H9 (cell line): ENCODE measurements around the gene ARHGAP10. TPM values are rescaled to one million over a fixed set of nuclear protein-coding genes. Genes with fewer than 3 reads are reported as not detected.

Source experiments
- DNase-seq: peaks from one replicate; pipeline ENCODE4 v3.0.0-alpha.2; 2017
- H2AFZ ChIP-seq: one replicate; pipeline ENCODE4 v1.6.1; 2013; ENCODE audit warnings: mild to moderate bottlenecking, low read length, control low read depth, moderate library complexity
- H2AK5ac ChIP-seq: 2 replicates; pipeline ENCODE4 v1.6.1; 2013; ENCODE audit warnings: low read length, control low read depth, mixed read lengths; ENCODE audit not compliant: insufficient read length
- H2BK120ac ChIP-seq: one replicate; pipeline ENCODE4 v1.6.1; 2013; ENCODE audit warnings: low read depth, mild to moderate bottlenecking, low read length, control low read depth, inconsistent platforms; ENCODE audit not compliant: poor library complexity, severe bottlenecking
- H2BK12ac ChIP-seq: 2 replicates; pipeline ENCODE4 v1.6.1; 2013; ENCODE audit warnings: low read length, control low read depth, mixed read lengths, low read depth; ENCODE audit not compliant: insufficient read length
- H2BK15ac ChIP-seq: 2 replicates; pipeline ENCODE4 v1.6.1; 2013; ENCODE audit warnings: low read depth, low read length, control low read depth
- H2BK20ac ChIP-seq: one replicate; pipeline ENCODE4 v1.6.1; 2013; ENCODE audit warnings: low read depth, mild to moderate bottlenecking, low read length, control low read depth, inconsistent platforms; ENCODE audit not compliant: poor library complexity, severe bottlenecking
- H2BK5ac ChIP-seq: 2 replicates; pipeline ENCODE4 v1.6.1; 2013; ENCODE audit warnings: low read length, control low read depth, mixed read lengths; ENCODE audit not compliant: insufficient read length
- H3K14ac ChIP-seq: 2 replicates; pipeline ENCODE4 v1.6.1; 2013; ENCODE audit warnings: low read length, control low read depth; ENCODE audit not compliant: insufficient read depth
- H3K18ac ChIP-seq: 2 replicates; pipeline ENCODE4 v1.6.1; 2013; ENCODE audit warnings: low read depth, mild to moderate bottlenecking, mixed read lengths, low read length, control low read depth; ENCODE audit not compliant: insufficient read length
- H3K23ac ChIP-seq: 2 replicates; pipeline ENCODE4 v1.6.1; 2013; ENCODE audit warnings: low read length, control low read depth, mixed read lengths, low read depth; ENCODE audit not compliant: insufficient read length
- H3K23me2 ChIP-seq: 2 replicates; pipeline ENCODE4 v1.6.1; 2013; ENCODE audit warnings: low read depth, mild to moderate bottlenecking, mixed read lengths, low read length, control low read depth; ENCODE audit not compliant: insufficient read length, poor library complexity, severe bottlenecking
- H3K27ac ChIP-seq: 2 replicates; pipeline ENCODE4 v1.5.1; 2013; ENCODE audit warnings: low read length, control low read depth, mixed read lengths, low read depth; ENCODE audit not compliant: insufficient read length
- H3K27me3 ChIP-seq: 2 replicates; pipeline ENCODE4 v1.6.1; 2013; ENCODE audit warnings: low read length, control low read depth, inconsistent platforms; ENCODE audit not compliant: insufficient read depth
- H3K4ac ChIP-seq: 2 replicates; pipeline ENCODE4 v1.6.1; 2013; ENCODE audit warnings: low read depth, mild to moderate bottlenecking, control low read depth, inconsistent platforms, low read length, moderate library complexity
- H3K4me1 ChIP-seq: 2 replicates; pipeline ENCODE4 v1.6.1; 2013; ENCODE audit warnings: low read length, control low read depth, inconsistent platforms; ENCODE audit not compliant: insufficient read depth
- H3K4me2 ChIP-seq: 2 replicates; pipeline ENCODE4 v1.6.1; 2013; ENCODE audit warnings: low read length, control low read depth, mixed read lengths; ENCODE audit not compliant: insufficient read length, insufficient read depth
- H3K56ac ChIP-seq: 2 replicates; pipeline ENCODE4 v1.6.1; 2013; ENCODE audit warnings: low read depth, mild to moderate bottlenecking, mixed read lengths, low read length, control low read depth; ENCODE audit not compliant: insufficient read length
- H3K79me1 ChIP-seq: 2 replicates; pipeline ENCODE4 v1.6.1; 2013; ENCODE audit warnings: low read depth, mild to moderate bottlenecking, moderate library complexity, low read length, control low read depth, inconsistent platforms; ENCODE audit not compliant: insufficient read depth, poor library complexity, severe bottlenecking
- H3K79me2 ChIP-seq: 2 replicates; pipeline ENCODE4 v1.6.1; 2013; ENCODE audit warnings: low read length, control low read depth, inconsistent platforms; ENCODE audit not compliant: insufficient read depth
- H3K9ac ChIP-seq: 2 replicates; pipeline ENCODE4 v1.6.1; 2013; ENCODE audit warnings: low read length, control low read depth, mixed read lengths; ENCODE audit not compliant: insufficient read length; ENCODE audit errors: extremely low read depth
- H3K9me3 ChIP-seq: one replicate; pipeline ENCODE4 v1.6.1; 2013; ENCODE audit warnings: low read depth, low read length, inconsistent platforms; ENCODE audit not compliant: control insufficient read depth
- H3T11ph ChIP-seq: one replicate; pipeline ENCODE4 v1.6.1; 2013; ENCODE audit warnings: mild to moderate bottlenecking, low read length, control low read depth, inconsistent platforms
- H4K20me1 ChIP-seq: one replicate; pipeline ENCODE4 v1.6.1; 2013; ENCODE audit not compliant: control insufficient read depth, insufficient read length, insufficient read depth
- H4K5ac ChIP-seq: 2 replicates; pipeline ENCODE4 v1.6.1; 2013; ENCODE audit warnings: low read depth, mild to moderate bottlenecking, mixed read lengths, low read length, control low read depth; ENCODE audit not compliant: insufficient read length
- H4K8ac ChIP-seq: replicated peaks from 2 replicates; pipeline ENCODE4 v1.6.1; 2013; ENCODE audit warnings: low read length, control low read depth, mixed read lengths, low read depth; ENCODE audit not compliant: insufficient read length
- H4K91ac ChIP-seq: 2 replicates; pipeline ENCODE4 v1.6.1; 2013; ENCODE audit warnings: low read depth, mild to moderate bottlenecking, moderate library complexity, mixed read lengths, low read length, control low read depth; ENCODE audit not compliant: insufficient read length
- H3K27ac Mint-ChIP-seq, 3 experiments: 2 replicates in 2 of 3; 3 replicates in 1 of 3; pipeline ENCODE4 v1.8.0; 2020 to 2021; ENCODE audit warnings: mixed read lengths in 3 of 3, mild to moderate bottlenecking in 1 of 3, moderate library complexity in 1 of 3
- H3K27me3 Mint-ChIP-seq: 2 replicates; pipeline ENCODE4 v1.8.0; 2021; ENCODE audit warnings: low read depth, mild to moderate bottlenecking, moderate library complexity, mixed read lengths
- H3K36me3 Mint-ChIP-seq, 3 experiments: 2 replicates in 2 of 3; 3 replicates in 1 of 3; pipeline ENCODE4 v1.8.0; 2020 to 2021; ENCODE audit warnings: low read depth in 3 of 3, mixed read lengths in 3 of 3; ENCODE audit not compliant: insufficient read depth in 1 of 3
- H3K4me1 Mint-ChIP-seq, 2 experiments: 2 replicates each; pipeline ENCODE4 v1.8.0; 2020; ENCODE audit warnings: mixed read lengths in 2 of 2
- H3K4me3 Mint-ChIP-seq, 2 experiments: 2 replicates in 1 of 2; 3 replicates in 1 of 2; pipeline ENCODE4 v1.8.0; 2020 to 2021; ENCODE audit warnings: mild to moderate bottlenecking in 2 of 2, mixed read lengths in 2 of 2, moderate library complexity in 1 of 2
- H3K9me3 Mint-ChIP-seq, 2 experiments: 2 replicates in 1 of 2; 3 replicates in 1 of 2; pipeline ENCODE4 v1.8.0; 2020; ENCODE audit warnings: mild to moderate bottlenecking in 2 of 2, mixed read lengths in 2 of 2, moderate library complexity in 1 of 2
- CTCF ChIP-seq: fragments of 200-600 bp; sonication (generic); conservative IDR thresholded peaks from 3 replicates; pipeline ENCODE4 v1.8.0; 2021; ENCODE audit warnings: antibody characterized with exemption, mild to moderate bottlenecking
- WGBS: extraction: QIAGEN DNeasy Blood & Tissue Kit; methylation state at CpG from one replicate; pipeline ENCODE4 v1.1.7; 2013; ENCODE audit warnings: missing lambda C conversion rate, low lambda C conversion rate, mixed read lengths; ENCODE audit not compliant: insufficient read length; ENCODE audit errors: extremely low coverage; 5-methylcytosine and 5-hydroxymethylcytosine counted together
- total RNA-seq: library from RNA; stranded (reverse); gene quantifications from 2 replicates; pipeline ENCODE4 v1.2.1, GENCODE V29; 2021

Gene ARHGAP10
- total RNA-seq, 1 experiment from 2014 or later: 7.8 TPM

GRCh38 chr4:147776716-147777115, 44.8 kb downstream of the ARHGAP10 start:
- no peaks in the 10 kb centered on the region for H3K79me2 ChIP-seq
- WGBS: no CpG with 5 or more reads among the region's 10 CpGs

More at GRCh38 chr4:147776716-147777115, 44.8 kb downstream of the ARHGAP10 start:
- Mint-ChIP-seq H3K36me3 (no peaks in the 10 kb centered on the region), H3K9me3 (no peaks in the 10 kb centered on the region), H3K27ac (no peak overlapping the region), H3K27me3 (no peaks in the 10 kb centered on the region), H3K4me3 (no peak overlapping the region), H3K4me1 (peaks cover 4 to 16% of the 10 kb centered on the region in 2 experiments; a peak in 1 of 4 replicates)
- Histone ChIP-seq H2BK5ac (no peak overlapping the region), H3K56ac (no peak overlapping the region), H3K27ac (no peak overlapping the region), H2BK120ac (no peak overlapping the region), H2AFZ (no peak overlapping the region), H3K79me1 (no peaks in the 10 kb centered on the region), H3K18ac (no peak overlapping the region), H2BK15ac (no peak overlapping the region), H4K8ac (no peak overlapping the region), H3K14ac (no peak overlapping the region), H3T11ph (no peak overlapping the region), H4K20me1 (no peaks in the 10 kb centered on the region), H3K4me2 (no peak overlapping the region), H3K9me3 (no peaks in the 10 kb centered on the region), H2AK5ac (no peak overlapping the region), H2BK20ac (no peak overlapping the region), H3K9ac (no peak overlapping the region), H3K4ac (no peak overlapping the region), H4K5ac (no peak overlapping the region), H2BK12ac (no peak overlapping the region), H3K4me1 (no peaks in the 10 kb centered on the region), H3K23ac (no peak overlapping the region), H3K27me3 (no peaks in the 10 kb centered on the region), H4K91ac (no peak overlapping the region), H3K23me2 (no peaks in the 10 kb centered on the region)
- no peak for TF ChIP-seq CTCF
- DNase-seq: no peak
